Neuron (in vitro differentiated cells): ENCODE data around the gene SPRR5.

Experiments used
- H2AFZ ChIP-seq: one replicate; pipeline ENCODE4 v1.6.1; 2013; ENCODE audit warnings: low read depth, mild to moderate bottlenecking, inconsistent platforms, low read length, moderate library complexity
- H3K27me3 ChIP-seq: one replicate; pipeline ENCODE4 v1.6.1; 2013; ENCODE audit warnings: low read length; ENCODE audit not compliant: insufficient read depth
- H3K36me3 ChIP-seq: one replicate; pipeline ENCODE4 v1.6.1; 2013; ENCODE audit warnings: low read length; ENCODE audit not compliant: insufficient read depth
- H3K4me1 ChIP-seq: one replicate; pipeline ENCODE4 v1.6.1; 2013; ENCODE audit warnings: low read length; ENCODE audit not compliant: insufficient read depth
- H3K4me3 ChIP-seq: 2 replicates; pipeline ENCODE4 v1.5.1; 2013; ENCODE audit warnings: mild to moderate bottlenecking, low read length, moderate library complexity
- H3K9me3 ChIP-seq: one replicate; pipeline ENCODE4 v1.6.1; 2013; ENCODE audit warnings: low read length

The SPRR5 gene

DNA sequence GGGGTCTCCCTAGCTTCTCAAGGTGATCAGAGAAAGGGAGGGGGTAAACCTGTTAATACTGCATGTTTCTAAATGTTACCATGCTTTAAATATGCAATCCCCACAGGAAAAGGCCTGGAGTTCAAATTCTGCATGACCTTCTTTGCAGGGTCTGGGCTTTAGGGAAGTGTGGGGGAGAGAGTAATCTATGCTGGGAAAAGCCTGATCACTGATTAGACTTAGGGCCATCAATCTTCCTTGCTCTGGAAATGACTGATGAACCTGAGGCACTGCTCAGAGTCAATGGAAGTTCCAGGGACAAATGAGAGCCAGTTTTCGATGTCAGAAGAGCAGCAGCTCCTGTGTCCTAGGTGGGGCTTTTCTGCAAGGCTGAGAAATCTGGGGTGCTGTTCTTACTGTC, 33.7 kb downstream of the SPRR5 start:
- no peak overlapping the region for H2AFZ ChIP-seq
- H3K36me3 ChIP-seq: no peaks in the 10 kb centered on the region
- H3K4me1 ChIP-seq: no peaks in the 10 kb centered on the region
- no peak overlapping the region for H3K4me3 ChIP-seq
- no peaks in the 10 kb centered on the region for H3K9me3 ChIP-seq
- H3K27me3 ChIP-seq: no peaks in the 10 kb centered on the region

DNA sequence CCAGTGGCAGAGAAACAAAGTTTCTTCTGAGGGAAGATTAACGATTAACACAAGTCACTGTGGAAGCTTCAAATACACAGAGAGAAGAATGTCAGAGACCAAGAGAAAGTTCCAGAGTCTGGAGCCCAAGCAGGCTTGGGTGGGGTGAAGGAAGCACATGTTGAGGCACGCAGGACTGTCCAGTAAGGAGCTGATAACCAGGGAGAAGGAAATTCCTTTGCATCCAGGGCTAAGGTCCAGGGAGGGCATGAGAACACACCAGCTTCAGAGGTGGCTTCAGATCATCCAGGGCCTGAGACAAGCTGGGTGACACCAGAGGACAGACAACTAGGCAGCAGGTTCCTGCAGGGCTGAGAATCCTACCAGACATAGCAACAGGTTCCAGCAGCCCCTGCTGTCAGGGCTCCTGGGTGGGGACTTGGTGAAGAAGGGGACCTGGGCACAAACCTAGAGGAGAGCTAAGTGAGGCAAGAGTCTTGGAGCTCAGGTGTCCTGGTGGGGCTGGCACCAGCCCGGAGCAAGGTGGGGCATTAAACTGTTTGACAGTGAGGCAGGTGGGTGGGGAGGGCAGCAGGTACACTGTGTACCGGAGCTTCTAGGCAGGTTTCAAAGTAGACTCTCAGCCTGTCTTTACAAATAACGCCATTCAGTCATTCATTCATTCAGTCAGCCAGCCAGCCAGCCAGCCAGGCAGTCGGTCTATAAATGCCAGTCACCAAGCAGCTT, 34.3 kb downstream of the SPRR5 start:
- Histone ChIP-seq H3K27me3 (no peaks in the 10 kb centered on the region), H2AFZ (no peak overlapping the region), H3K4me3 (no peak overlapping the region), H3K36me3 (no peaks in the 10 kb centered on the region), H3K9me3 (no peaks in the 10 kb centered on the region), H3K4me1 (no peaks in the 10 kb centered on the region)

DNA sequence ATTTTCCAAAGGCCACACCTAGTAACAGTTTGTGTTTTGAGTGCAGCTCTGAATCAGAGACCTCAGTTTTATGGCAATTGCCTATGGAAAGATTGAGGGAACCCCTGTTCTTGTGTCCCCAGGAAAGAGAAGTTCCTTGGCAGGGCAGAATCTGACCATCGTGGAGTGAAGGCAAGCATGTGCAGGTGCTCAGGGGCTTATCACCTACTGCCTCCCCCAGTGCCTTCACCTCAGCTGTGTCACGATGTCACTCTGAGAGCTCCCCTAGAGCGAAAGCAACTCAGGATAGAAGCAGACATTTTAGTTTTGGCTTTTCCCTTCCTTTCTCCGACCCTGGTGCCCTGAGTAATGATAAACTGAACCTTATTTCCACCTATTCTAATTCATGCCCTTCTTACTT, 35.1 kb downstream of the SPRR5 start:
- H3K36me3 ChIP-seq: no peaks in the 10 kb centered on the region
- H3K9me3 ChIP-seq: no peaks in the 10 kb centered on the region
- no peaks in the 10 kb centered on the region for H3K27me3 ChIP-seq
- H3K4me1 ChIP-seq: no peaks in the 10 kb centered on the region
- H2AFZ ChIP-seq: no peak overlapping the region
- H3K4me3 ChIP-seq: no peak overlapping the region

GRCh38 chr1:152983234-152983633, 36.2 kb downstream of the SPRR5 start:
- H3K4me1 ChIP-seq: no peaks in the 10 kb centered on the region
- H3K27me3 ChIP-seq: no peaks in the 10 kb centered on the region
- H3K9me3 ChIP-seq: no peaks in the 10 kb centered on the region
- H2AFZ ChIP-seq: no peak overlapping the region
- H3K4me3 ChIP-seq: no peak overlapping the region
- no peaks in the 10 kb centered on the region for H3K36me3 ChIP-seq

- Histone ChIP-seq H3K36me3 (no peaks in the 10 kb centered on the region), H3K4me1 (no peaks in the 10 kb centered on the region), H3K4me3 (no peak within 1 kb of the TSS), H3K9me3 (no peaks in the 10 kb centered on the region), H3K27me3 (no peaks in the 10 kb centered on the region), H2AFZ (no peak within 1 kb of the TSS)
Measured at GRCh38 chr1:152983743-152984142, 36.7 kb downstream of the SPRR5 start, which contains the start of gene SPRR1A. SPRR1A (plus strand) TSS chr1:152984081; CDS start chr1:152985231, 1,150 bp downstream.

GRCh38 chr1:152986578-152986977, 39.6 kb downstream of the SPRR5 start:
- H2AFZ ChIP-seq: no peak overlapping the region
- no peaks in the 10 kb centered on the region for H3K36me3 ChIP-seq
- no peak overlapping the region for H3K4me3 ChIP-seq
- H3K9me3 ChIP-seq: no peaks in the 10 kb centered on the region
- H3K27me3 ChIP-seq: no peaks in the 10 kb centered on the region
- H3K4me1 ChIP-seq: no peaks in the 10 kb centered on the region

- Histone ChIP-seq H3K27me3 (no peaks in the 10 kb centered on the region), H3K9me3 (no peaks in the 10 kb centered on the region), H3K4me1 (no peaks in the 10 kb centered on the region), H3K4me3 (no peak overlapping the region), H3K36me3 (no peaks in the 10 kb centered on the region), H2AFZ (no peak overlapping the region)
Measured at GRCh38 chr1:152993186-152993585, 46.2 kb downstream of the SPRR5 start.

DNA sequence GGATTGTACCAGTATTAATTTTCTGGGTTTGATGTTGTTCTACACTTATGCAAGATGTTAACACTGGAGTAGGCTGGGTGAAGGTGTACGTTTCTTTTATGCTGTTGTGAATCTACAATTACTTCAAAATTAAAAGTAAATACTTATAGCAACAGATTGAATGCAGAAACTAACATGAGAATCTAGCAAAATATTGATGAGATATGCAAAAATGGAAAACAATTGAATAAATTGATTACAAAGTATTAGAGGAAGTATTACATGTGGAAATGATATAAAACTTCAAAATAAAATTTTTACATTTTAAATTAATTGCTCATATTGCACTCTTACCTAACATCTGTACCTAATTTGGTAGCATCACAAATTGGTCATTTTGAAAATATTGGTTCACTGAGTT, 48.8 kb downstream of the SPRR5 start:
- no peaks in the 10 kb centered on the region for H3K4me1 ChIP-seq
- no peaks in the 10 kb centered on the region for H3K36me3 ChIP-seq
- H3K9me3 ChIP-seq: no peaks in the 10 kb centered on the region
- no peaks in the 10 kb centered on the region for H3K27me3 ChIP-seq
- no peak overlapping the region for H2AFZ ChIP-seq
- H3K4me3 ChIP-seq: no peak overlapping the region

DNA sequence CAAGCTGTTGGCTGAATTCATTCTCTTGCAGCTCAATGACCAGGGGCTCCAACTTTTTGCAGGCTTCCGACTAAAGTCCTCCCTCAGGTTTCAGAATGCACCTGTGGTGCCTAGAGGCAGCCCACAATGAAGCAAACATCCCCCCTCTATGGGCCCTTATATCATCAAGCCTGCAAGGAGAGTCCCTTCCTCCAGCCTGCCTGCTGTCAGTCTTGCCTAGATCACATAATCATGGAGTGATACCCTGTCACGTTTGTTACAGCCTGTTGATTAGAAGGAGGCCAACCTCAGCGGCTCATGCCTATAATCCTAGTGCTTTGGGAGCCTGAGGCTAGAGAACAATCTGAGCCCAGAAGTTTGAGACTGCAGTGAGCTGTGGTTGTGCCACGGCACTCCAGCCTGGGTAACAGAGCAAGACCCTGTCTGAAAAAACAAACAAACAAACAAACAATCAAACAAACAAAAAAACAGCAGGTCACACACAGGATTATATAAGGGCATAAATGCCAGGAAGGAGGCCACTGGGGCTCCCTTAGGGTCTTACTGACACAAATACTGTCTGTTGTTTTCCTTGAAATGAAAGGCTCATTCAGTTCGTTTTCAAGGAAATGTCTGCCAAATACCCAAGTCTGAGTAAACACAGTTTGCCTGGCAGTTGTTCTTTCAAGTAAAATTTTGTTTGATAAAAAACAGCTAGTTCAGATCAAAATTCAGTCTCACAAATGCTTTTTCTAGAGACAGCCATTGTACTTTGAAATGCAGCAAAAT, 49.8 kb downstream of the SPRR5 start:
- no peaks in the 10 kb centered on the region for H3K9me3 ChIP-seq
- no peak overlapping the region for H3K4me3 ChIP-seq
- H2AFZ ChIP-seq: no peak overlapping the region
- no peaks in the 10 kb centered on the region for H3K4me1 ChIP-seq
- no peaks in the 10 kb centered on the region for H3K36me3 ChIP-seq
- H3K27me3 ChIP-seq: no peaks in the 10 kb centered on the region

- Histone ChIP-seq H3K4me1 (no peaks in the 10 kb centered on the region), H3K36me3 (no peaks in the 10 kb centered on the region), H3K9me3 (no peaks in the 10 kb centered on the region), H3K4me3 (no peak overlapping the region), H2AFZ (no peak overlapping the region), H3K27me3 (no peaks in the 10 kb centered on the region)
Measured at GRCh38 chr1:152997901-152998300, 50.9 kb downstream of the SPRR5 start.

- Histone ChIP-seq H3K9me3 (no peaks in the 10 kb centered on the region), H3K27me3 (no peaks in the 10 kb centered on the region), H3K36me3 (no peaks in the 10 kb centered on the region), H3K4me3 (no peak overlapping the region), H3K4me1 (no peaks in the 10 kb centered on the region), H2AFZ (no peak overlapping the region)
Measured at GRCh38 chr1:152998476-152998875, 51.5 kb downstream of the SPRR5 start.
